CD8-positive, alpha-beta memory T cell (primary cell): ENCODE measurements around the gene SCGB1C2. TPM values are rescaled to one million over a fixed set of nuclear protein-coding genes. Genes with fewer than 3 reads are reported as not detected.

Experiments
- CTCF ChIA-PET: fragments of 350-600 bp; sonication (Branson Sonifier 250); formaldehyde crosslinking; loops from one replicate; lab custom pipeline; 2021; ENCODE audit warnings: antibody characterized with exemption; lab: Charles Lee
- POLR2A ChIA-PET: fragments of 350-600 bp; sonication (Branson Sonifier 250); formaldehyde crosslinking; loops from one replicate; lab custom pipeline; 2021; ENCODE audit warnings: antibody characterized with exemption; lab: Charles Lee
- DNase-seq, 5 donors: peaks; one replicate each; pipeline versions ENCODE4 v3.0.0 to v3.0.0-alpha.2; 2020 to 2022; ENCODE audit warnings: mixed read lengths in 1 of 5
- H3K27ac ChIP-seq: one replicate; pipeline ENCODE4 v1.7.0; 2013; ENCODE audit warnings: low read depth, mild to moderate bottlenecking, low read length, moderate library complexity
- H3K27me3 ChIP-seq: 2 replicates; pipeline ENCODE4 v1.7.0; 2013; ENCODE audit warnings: low read length, mild to moderate bottlenecking; ENCODE audit not compliant: insufficient read depth, poor library complexity, severe bottlenecking
- H3K36me3 ChIP-seq: 2 replicates; pipeline ENCODE4 v1.7.0; 2013; ENCODE audit warnings: mild to moderate bottlenecking, low read length, moderate library complexity; ENCODE audit not compliant: insufficient read depth
- H3K4me1 ChIP-seq: 2 replicates; pipeline ENCODE4 v1.7.0; 2013; ENCODE audit warnings: mild to moderate bottlenecking, low read length, moderate library complexity; ENCODE audit not compliant: insufficient read depth
- H3K4me3 ChIP-seq: 2 replicates; pipeline ENCODE4 v1.7.0; 2013; ENCODE audit warnings: mild to moderate bottlenecking, low read length
- H3K9me3 ChIP-seq: 2 replicates; pipeline ENCODE4 v1.7.0; 2013; ENCODE audit warnings: mild to moderate bottlenecking, low read length
- H3K27ac Mint-ChIP-seq, 8 donors: one replicate each; pipeline ENCODE4 v1.8.0; 2020 to 2021; ENCODE audit warnings: mixed read lengths in 8 of 8, mild to moderate bottlenecking in 6 of 8, inconsistent platforms in 3 of 8, moderate library complexity in 3 of 8
- H3K27me3 Mint-ChIP-seq, 2 donors: one replicate each; pipeline ENCODE4 v1.8.0; 2020 to 2021; ENCODE audit warnings: mixed read lengths in 2 of 2, mild to moderate bottlenecking in 1 of 2, moderate library complexity in 1 of 2
- H3K36me3 Mint-ChIP-seq, 3 donors: one replicate each; pipeline ENCODE4 v1.8.0; 2020 to 2021; ENCODE audit warnings: mixed read lengths in 3 of 3, inconsistent platforms in 1 of 3, mild to moderate bottlenecking in 1 of 3
- H3K4me1 Mint-ChIP-seq, 3 donors: one replicate each; pipeline ENCODE4 v1.8.0; 2020 to 2021; ENCODE audit warnings: mixed read lengths in 3 of 3, inconsistent platforms in 1 of 3, mild to moderate bottlenecking in 1 of 3
- H3K4me3 Mint-ChIP-seq, 7 donors: one replicate each; pipeline ENCODE4 v1.8.0; 2020 to 2021; ENCODE audit warnings: mixed read lengths in 7 of 7, mild to moderate bottlenecking in 6 of 7, moderate library complexity in 4 of 7, inconsistent platforms in 2 of 7
- H3K9me3 Mint-ChIP-seq, 5 donors: one replicate each; pipeline ENCODE4 v1.8.0; 2020 to 2022; ENCODE audit warnings: mixed read lengths in 5 of 5, mild to moderate bottlenecking in 3 of 5, moderate library complexity in 2 of 5, inconsistent platforms in 1 of 5
- polyA plus RNA-seq: library from polyadenylated mRNA; unstranded; fragments of 300-500 nt; fragmentation: Illumina TruSeq; gene quantifications from one replicate; pipeline ENCODE4 v1.2.3, GENCODE V29; 2021
- total RNA-seq, 2 experiments: library from RNA; stranded (reverse); gene quantifications; one replicate each; pipeline ENCODE4 v1.2.3, GENCODE V29; 2021

SCGB1C2 gene
- total and polyA plus RNA-seq, 3 experiments from 2014 or later, result not detected

DNA sequence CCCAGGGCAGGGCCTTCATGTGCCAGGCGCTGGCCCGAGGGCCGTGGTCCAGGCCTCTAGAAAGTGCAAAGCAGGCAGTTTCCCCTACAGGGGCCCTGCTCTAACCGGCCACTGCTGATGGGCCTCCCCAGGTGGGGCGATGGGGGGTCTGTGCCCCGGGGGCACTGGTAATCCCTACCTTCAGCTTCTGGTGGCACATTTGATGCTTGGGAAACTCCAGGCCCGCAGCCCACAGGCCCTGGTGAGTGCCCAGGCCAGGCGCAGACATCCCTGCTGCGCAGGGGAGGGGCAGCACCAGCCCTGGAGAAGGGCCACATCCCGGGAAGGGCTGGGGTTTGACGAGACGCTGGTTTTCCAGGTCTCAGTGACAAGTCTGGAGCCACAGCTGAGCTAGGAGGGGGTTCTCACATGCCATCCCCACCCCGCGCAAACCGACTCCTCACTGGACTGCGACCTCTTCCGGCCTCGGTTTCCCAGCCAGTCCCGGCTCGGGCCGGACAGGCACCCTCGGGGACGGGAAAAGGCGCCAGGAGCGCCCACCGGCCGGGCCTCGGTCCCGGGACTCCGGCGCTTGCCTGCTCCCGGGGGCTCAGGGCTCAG, 42.5 kb downstream of the SCGB1C2 start:
- Histone ChIP-seq H3K27me3 (peaks cover 16% of the 10 kb centered on the region), H3K9me3 (no peaks in the 10 kb centered on the region), H3K27ac (no peak overlapping the region), H3K4me1 (no peaks in the 10 kb centered on the region), H3K4me3 (no peak overlapping the region), H3K36me3 (no peaks in the 10 kb centered on the region)
- no peak for DNase-seq
- Mint-ChIP-seq H3K36me3 (no peaks in the 10 kb centered on the region), H3K4me3 (no peak overlapping the region), H3K27me3 (peaks cover 39 to 43% of the 10 kb centered on the region in 2 donors), H3K27ac (no peak overlapping the region), H3K4me1 (peaks cover 0 to 9% (median 4%) of the 10 kb centered on the region in 3 donors), H3K9me3 (no peaks in the 10 kb centered on the region)
- ChIA-PET POLR2A (no interaction called here), CTCF (interaction anchor here (0.9 to 1.2 kb wide), 2 partner anchors 15 to 81 kb away, joined by 3 read pairs; no protein-coding TSS in a partner anchor)

DNA sequence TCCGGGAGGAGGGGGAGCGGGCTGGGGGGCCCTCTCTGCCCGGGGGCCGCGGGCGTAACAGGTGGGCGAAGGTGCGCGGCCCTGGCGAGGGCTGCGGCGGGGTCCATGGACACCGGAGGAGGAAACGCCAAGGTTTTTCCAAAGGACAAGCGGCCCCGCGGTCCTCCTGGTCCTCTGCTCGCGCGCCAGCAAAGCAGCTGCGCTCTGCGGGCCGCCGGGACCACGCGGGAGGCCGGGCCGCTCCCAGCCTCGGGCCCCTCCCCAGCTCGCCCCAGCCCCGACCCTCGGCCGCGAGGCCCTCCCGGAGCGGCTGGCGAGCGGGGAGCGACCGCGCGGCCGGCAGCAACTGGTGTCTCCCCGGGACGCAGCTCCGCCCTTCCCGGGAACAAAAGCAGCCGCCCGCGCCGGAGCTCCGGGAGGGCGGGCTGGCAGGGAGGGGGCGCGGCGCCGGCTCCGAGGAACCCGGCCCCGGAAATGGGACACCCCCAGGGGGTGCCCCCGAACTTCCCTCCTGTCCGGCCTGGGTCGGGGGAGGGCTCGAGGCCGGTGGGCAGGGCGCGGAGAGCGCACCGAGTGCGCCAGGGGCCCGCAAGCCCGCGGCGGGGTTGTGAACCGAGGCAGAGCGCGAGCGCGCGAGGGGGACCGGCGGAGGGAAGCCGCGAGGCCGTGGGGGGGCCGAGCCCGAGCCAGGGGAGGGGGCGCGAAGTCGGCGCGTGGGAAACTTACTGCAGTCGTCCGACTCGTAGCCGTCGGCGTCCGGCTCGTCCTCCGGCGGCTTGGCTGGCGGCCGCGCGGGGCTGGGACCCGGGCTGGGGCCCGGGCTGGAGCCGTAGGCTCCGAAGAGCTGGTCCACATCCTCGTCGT, 43.2 kb downstream of the SCGB1C2 start:
- Histone ChIP-seq H3K4me3 (no peak overlapping the region), H3K27me3 (peaks cover 16% of the 10 kb centered on the region), H3K4me1 (no peaks in the 10 kb centered on the region), H3K27ac (no peak overlapping the region), H3K36me3 (no peaks in the 10 kb centered on the region), H3K9me3 (no peaks in the 10 kb centered on the region)
- peaks cover 39 to 45% of the 10 kb centered on the region in 2 donors for H3K27me3 Mint-ChIP-seq
- POLR2A ChIA-PET, result no interaction called here
- no peak for DNase-seq
- H3K4me1 Mint-ChIP-seq, result peaks cover under 1 to 16% (median 4%) of the 10 kb centered on the region in 3 donors
- H3K9me3 Mint-ChIP-seq, result no peaks in the 10 kb centered on the region
- H3K4me3 Mint-ChIP-seq, result no peak overlapping the region
- CTCF ChIA-PET, result interaction anchor here (1.2 kb wide), 1 partner anchor 16 kb away, joined by 3 read pairs; no protein-coding TSS in a partner anchor
- H3K27ac Mint-ChIP-seq, result no peak overlapping the region
- no peaks in the 10 kb centered on the region for H3K36me3 Mint-ChIP-seq

DNA sequence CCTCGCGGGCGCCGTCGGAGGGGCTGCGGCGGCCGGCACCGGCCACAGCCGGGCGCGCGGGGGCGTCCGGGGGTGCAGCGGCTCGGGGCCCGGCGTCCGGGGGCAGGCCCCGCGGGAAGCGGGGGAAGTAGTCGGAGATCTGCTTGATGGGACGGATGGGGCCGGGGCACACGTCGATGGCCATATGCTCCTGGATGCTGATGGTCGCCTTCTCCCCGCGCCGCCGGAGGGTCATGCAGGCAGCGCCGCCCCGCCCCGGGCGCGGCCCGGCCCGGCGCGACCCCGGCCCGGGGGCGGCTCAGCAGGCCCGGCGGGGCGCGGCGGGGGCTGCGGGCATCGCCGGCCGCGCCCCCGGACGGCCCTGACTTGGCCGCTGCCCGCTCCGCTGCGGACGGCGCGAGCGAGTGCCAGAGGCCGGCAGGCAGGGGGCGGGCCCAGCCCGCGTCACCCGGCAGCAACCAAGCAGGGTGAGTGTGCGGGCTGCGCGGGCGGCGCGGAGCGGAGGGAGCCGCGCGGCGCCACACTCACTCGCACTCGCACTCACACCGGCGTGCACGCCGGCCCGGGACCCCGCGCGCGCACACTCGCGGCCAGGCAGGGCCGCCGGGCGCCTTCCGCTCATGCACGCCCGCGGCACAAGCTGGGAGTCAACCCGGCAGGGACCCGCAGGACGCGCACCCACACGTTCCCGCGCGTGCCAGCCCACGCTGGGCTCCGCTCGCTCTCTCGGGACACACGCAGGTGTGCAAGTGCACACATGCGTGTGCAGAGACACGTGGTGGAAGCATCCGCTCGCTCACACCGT, 44.1 kb downstream of the SCGB1C2 start, which contains the start of gene DOC2B:
DOC2B (minus strand) TSS at position 406 of the 805 bp plus-strand sequence; CDS start at position 235, 171 bp downstream.
- Histone ChIP-seq H3K27me3 (peaks cover 16% of the 10 kb centered on the region), H3K36me3 (no peaks in the 10 kb centered on the region), H3K27ac (no peak within 1 kb of the TSS), H3K9me3 (no peaks in the 10 kb centered on the region), H3K4me3 (no peak within 1 kb of the TSS), H3K4me1 (no peaks in the 10 kb centered on the region)
- Mint-ChIP-seq H3K9me3 (no peaks in the 10 kb centered on the region), H3K27me3 (peaks cover 47 to 48% of the 10 kb centered on the region in 2 donors), H3K4me3 (peak within 1 kb of the TSS; percentile 13 to 67 (median 42)), H3K36me3 (no peaks in the 10 kb centered on the region), H3K27ac (peak within 1 kb of the TSS in 1 of 8 donors; percentile 31), H3K4me1 (peaks cover 4 to 25% (median 8%) of the 10 kb centered on the region in 3 donors)
- POLR2A ChIA-PET, result no interaction called here
- CTCF ChIA-PET, result no interaction called here
- DNase-seq, result no peak

GRCh38 chr17:182050-182751, 44.8 kb downstream of the SCGB1C2 start:
- H3K36me3 ChIP-seq, result no peaks in the 10 kb centered on the region
- H3K4me1 Mint-ChIP-seq, result peaks cover 4 to 28% (median 8%) of the 10 kb centered on the region in 3 donors
- H3K4me3 Mint-ChIP-seq, result peak overlapping the region; percentile 13 to 67 (median 42)
- no peaks in the 10 kb centered on the region for H3K4me1 ChIP-seq
- CTCF ChIA-PET, result no interaction called here
- H3K27ac Mint-ChIP-seq, result peak overlapping the region in 1 of 8 donors; percentile 31
- H3K27me3 ChIP-seq, result peaks cover 16% of the 10 kb centered on the region
- no peaks in the 10 kb centered on the region for H3K36me3 Mint-ChIP-seq
- no peak overlapping the region for H3K4me3 ChIP-seq
- DNase-seq, result no peak
- no peak overlapping the region for H3K27ac ChIP-seq
- H3K9me3 ChIP-seq, result no peaks in the 10 kb centered on the region
- no peaks in the 10 kb centered on the region for H3K9me3 Mint-ChIP-seq
- peaks cover 46 to 50% of the 10 kb centered on the region in 2 donors for H3K27me3 Mint-ChIP-seq
- POLR2A ChIA-PET, result no interaction called here

GRCh38 chr17:183021-183420, 45.7 kb downstream of the SCGB1C2 start:
- H3K36me3 Mint-ChIP-seq, result no peaks in the 10 kb centered on the region
- H3K4me1 Mint-ChIP-seq, result peaks cover 4 to 28% (median 8%) of the 10 kb centered on the region in 3 donors
- Histone ChIP-seq H3K4me3 (no peak overlapping the region), H3K4me1 (no peaks in the 10 kb centered on the region), H3K36me3 (no peaks in the 10 kb centered on the region), H3K9me3 (no peaks in the 10 kb centered on the region), H3K27me3 (peaks cover 16% of the 10 kb centered on the region), H3K27ac (no peak overlapping the region)
- no peak for DNase-seq
- CTCF ChIA-PET, result interaction anchor here (0.8 kb wide), 1 partner anchor 14 kb away, joined by 3 read pairs; no protein-coding TSS in a partner anchor
- H3K27me3 Mint-ChIP-seq, result peaks cover 39 to 43% of the 10 kb centered on the region in 2 donors
- no peak overlapping the region for H3K27ac Mint-ChIP-seq
- no peaks in the 10 kb centered on the region for H3K9me3 Mint-ChIP-seq
- POLR2A ChIA-PET, result no interaction called here
- H3K4me3 Mint-ChIP-seq, result peak overlapping the region in 1 of 7 donors; percentile 32

DNA sequence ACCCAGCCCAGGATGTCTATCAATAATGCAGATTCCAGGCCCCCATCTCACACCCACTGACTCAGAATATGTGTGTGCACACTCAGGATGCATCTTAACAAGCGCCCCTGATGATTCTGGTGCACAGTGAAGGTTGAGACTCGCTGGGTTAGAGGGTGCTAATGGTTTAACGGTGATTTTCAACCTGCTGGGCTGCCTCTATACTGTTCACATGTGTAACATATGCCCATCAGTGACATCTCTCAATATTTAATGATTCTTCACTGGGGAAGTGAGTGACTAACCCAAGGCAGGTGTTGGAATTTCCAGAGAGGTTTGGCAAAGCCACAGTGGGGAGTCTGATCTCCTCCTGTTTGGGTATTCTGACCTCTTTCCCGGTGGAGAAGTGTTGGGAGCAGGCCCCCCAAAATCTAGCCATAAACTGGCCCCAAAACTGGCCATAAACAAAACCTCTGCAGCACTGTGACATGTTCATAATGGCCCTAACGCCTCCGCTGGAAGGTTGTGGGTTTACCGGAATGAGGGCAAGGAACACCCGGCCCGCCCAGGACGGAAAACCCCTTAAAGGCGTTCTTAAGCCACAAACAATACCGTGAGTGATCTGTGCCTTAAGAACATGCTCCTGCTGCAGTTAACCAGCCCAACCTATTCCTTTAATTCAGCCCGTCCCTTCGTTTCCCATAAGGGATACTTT, 48.2 kb downstream of the SCGB1C2 start:
- no peaks in the 10 kb centered on the region for H3K9me3 ChIP-seq
- DNase-seq, result peak in 1 of 5 donors; percentile 56
- Mint-ChIP-seq H3K36me3 (no peaks in the 10 kb centered on the region), H3K9me3 (no peaks in the 10 kb centered on the region), H3K27ac (peak overlapping the region in 3 of 8 donors; percentile 17 to 49 (median 28)), H3K4me1 (peaks cover 4 to 28% (median 8%) of the 10 kb centered on the region in 3 donors), H3K27me3 (peaks cover 28 to 31% of the 10 kb centered on the region in 2 donors), H3K4me3 (peak overlapping the region in 2 of 7 donors; percentile 59 to 63)
- H3K27ac ChIP-seq, result no peak overlapping the region
- CTCF ChIA-PET, result no interaction called here
- no peaks in the 10 kb centered on the region for H3K36me3 ChIP-seq
- H3K4me1 ChIP-seq, result no peaks in the 10 kb centered on the region
- H3K27me3 ChIP-seq, result peaks cover 13% of the 10 kb centered on the region
- POLR2A ChIA-PET, result no interaction called here
- H3K4me3 ChIP-seq, result no peak overlapping the region

- Histone ChIP-seq H3K27me3 (peaks cover 8% of the 10 kb centered on the region), H3K4me3 (no peak overlapping the region), H3K9me3 (no peaks in the 10 kb centered on the region), H3K27ac (no peak overlapping the region), H3K36me3 (no peaks in the 10 kb centered on the region), H3K4me1 (no peaks in the 10 kb centered on the region)
- H3K27me3 Mint-ChIP-seq, result peaks cover 24 to 28% of the 10 kb centered on the region in 2 donors
- CTCF ChIA-PET, result interaction anchor here (0.7 kb wide), 1 partner anchor 212 kb away, joined by 3 read pairs; no protein-coding TSS in a partner anchor
- H3K27ac Mint-ChIP-seq, result peak overlapping the region in 1 of 8 donors; percentile 61
- POLR2A ChIA-PET, result no interaction called here
- H3K9me3 Mint-ChIP-seq, result no peaks in the 10 kb centered on the region
- H3K4me3 Mint-ChIP-seq, result no peak overlapping the region
- no peaks in the 10 kb centered on the region for H3K36me3 Mint-ChIP-seq
- DNase-seq, result no peak
- peaks cover 1 to 23% (median 8%) of the 10 kb centered on the region in 3 donors for H3K4me1 Mint-ChIP-seq
Observed at GRCh38 chr17:187130-187529, 49.8 kb downstream of the SCGB1C2 start.
